HG03039 (cell line): Measurements from ENCODE around the gene PPP6R2.
"Not testable (repeated sequence)": the region's sequence is repeated elsewhere in the genome, so short reads cannot be mapped to it uniquely, and the experiment has no call there.

ENCODE experiments used
- ATAC-seq: cut with Tn5 transposase; IDR thresholded peaks from one replicate; pipeline ENCODE4 v1.9.1; 2021; ENCODE audit warnings: mild to moderate bottlenecking, moderate library complexity; ENCODE audit not compliant: unreplicated experiment

The PPP6R2 gene

DNA sequence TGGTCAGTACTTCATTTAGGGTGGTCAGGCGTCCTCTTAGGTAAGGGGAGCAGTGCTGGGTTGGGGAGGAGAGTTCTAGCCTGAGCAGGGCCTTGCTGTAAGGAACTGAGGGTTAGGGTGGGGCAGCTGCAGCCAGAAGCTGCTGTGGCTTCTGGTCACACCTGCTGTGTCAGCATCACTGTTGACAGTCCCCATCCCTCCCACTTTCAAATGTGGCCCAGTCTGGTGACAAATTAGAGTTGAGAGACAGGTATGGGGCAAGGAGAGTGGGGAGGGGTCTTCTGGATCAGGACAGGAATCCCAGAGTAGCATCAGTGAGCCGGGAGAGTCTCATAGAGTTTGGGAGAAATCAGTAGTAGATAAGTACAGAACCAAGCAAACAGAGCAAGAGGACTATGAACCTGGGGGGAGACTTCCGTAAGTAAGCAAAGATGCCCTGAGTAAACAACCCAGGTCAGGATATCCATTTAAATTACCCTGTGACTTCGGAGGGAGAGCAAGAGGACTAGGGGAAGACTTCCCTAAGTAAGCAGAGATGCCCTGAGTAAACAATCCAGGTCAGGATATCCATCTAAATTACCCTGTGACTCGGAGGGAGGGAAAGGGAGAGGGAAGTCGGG lies 53.7 kb downstream of the PPP6R2 start:
- no peak for ATAC-seq

DNA sequence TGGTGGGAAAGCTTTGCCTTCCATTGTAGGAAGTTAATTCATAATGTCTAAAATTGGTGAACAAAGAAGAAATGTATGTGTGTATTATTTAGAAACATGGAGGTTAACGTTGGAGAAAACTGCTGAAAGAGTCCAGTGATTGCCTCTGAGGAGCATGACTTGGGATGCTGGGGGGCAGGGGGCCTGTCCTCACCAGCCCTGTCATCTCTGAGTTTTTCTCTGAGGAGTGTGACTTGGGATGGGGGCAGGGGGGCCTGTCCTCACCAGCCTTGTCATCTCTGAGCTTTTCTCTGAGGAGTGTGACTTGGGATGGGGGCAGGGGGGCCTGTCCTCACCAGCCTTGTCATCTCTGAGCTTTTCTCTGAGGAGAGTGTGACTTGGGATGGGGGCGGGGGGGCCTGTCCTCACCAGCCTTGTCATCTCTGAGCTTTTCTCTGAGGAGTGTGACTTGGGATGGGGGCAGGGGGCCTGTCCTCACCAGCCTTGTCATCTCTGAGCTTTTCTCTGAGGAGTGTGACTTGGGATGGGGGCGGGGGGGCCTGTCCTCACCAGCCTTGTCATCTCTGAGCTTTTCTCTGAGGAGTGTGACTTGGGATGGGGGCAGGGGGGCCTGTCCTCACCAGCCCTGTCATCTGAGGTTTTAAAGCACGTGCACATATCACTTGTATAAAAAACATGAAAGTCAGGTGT lies 54.4 kb downstream of the PPP6R2 start:
- not testable (repeated sequence) for ATAC-seq

DNA sequence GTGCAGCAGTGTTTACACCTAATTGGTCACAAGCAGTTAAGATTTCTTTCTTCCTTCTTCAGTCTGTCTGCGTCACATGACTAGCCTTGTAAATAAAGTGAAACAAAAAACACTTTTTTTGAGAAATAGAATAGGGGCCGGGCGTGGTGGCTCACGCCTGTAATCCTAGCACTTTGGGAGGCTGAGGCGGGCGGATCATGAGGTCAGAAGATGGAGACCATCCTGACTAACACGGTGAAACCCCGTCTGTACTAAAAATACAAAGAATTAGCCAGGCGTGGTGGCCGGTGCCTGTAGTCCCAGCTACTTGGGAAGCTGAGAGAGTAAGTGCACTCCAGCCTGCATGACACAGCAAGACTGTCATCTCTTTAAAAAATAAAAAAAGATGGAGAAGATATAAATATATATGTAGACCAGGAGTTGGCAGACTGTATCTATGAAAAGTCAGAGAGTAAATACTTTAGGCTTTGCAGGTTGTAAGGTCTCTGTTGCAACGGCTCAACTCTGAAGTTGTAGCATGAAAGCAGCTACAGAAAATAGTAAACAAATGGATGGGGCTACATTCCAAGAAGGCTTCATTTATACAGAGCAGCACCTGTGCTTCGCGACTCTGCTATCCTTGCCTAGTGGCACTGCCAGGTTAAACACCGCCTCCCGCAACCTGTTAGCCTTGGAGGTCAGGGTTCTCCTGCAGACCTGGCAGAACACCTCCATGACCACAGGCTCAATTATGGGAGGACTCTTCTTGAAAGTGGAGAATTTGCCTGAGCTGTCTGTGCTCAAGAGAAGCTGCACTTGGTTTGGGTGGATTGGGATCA lies 55.9 kb downstream of the PPP6R2 start:
- ATAC-seq = no peak

DNA sequence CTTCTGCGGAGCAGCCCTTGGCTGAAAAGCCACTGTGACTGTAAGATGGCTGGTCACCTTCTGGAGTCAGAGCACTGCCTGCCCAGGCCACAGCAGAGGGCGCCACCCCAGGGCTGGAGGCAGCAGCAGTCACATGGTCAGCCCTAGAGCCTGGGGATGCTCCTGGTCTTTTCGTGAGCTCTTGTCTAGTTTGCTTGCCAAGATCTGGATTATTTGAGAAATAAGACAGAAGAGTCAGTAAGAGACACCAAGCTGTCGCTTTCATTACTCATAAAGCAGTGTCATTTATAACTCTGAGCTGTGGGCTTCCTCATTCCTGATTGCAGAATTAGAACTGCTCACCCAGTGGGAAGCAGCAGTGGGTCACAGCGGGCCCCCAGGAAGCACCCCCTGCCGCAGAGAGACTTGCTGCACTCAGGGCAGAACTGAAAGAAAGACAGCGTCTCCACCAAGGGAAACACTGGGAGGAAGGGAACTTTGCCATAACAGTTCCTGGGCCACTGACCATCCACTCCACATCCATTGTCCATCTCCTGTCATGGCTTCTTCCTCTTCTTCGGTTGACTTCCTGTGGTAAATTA lies 56.7 kb downstream of the PPP6R2 start:
- ATAC-seq = no peak

DNA sequence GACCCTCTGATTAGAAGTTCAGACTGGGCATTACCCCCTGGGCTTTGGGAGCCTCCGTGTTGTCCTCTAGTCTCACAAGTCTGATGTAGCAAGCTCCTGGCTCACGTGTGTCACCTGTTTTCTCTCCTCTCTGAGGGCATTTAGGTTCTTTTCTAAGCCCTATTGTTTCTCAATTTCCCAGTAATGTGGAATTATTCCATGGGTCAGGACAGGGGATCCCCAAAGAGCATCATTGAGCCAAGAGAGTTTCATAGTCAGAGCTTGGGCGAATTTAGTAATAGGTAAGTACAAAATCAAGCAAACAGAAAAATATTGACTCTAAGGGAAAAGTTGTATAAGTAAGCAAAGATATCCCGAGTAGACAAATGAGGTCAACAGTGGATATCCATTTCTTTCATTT lies 57.3 kb downstream of the PPP6R2 start:
- ATAC-seq = no peak

DNA sequence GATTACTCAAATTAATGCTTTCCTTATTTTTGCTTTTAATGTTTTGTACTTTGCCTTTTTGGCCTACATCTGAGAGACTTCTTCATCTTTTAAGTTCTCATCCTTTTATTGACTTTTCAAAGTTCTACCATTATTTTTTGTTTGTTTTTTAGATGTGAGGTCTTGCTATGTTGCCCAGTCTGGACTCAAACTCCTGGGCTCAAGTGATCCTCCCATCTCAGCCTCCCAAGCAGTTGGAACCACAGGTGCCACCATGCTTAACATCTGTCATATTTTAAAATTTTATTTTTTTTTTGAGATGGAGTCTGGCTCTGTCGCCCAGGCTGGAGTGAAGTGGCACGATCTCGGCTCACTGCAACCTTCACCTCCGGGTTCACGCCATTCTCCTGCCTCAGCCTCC lies 57.8 kb downstream of the PPP6R2 start:
- ATAC-seq = no peak

DNA sequence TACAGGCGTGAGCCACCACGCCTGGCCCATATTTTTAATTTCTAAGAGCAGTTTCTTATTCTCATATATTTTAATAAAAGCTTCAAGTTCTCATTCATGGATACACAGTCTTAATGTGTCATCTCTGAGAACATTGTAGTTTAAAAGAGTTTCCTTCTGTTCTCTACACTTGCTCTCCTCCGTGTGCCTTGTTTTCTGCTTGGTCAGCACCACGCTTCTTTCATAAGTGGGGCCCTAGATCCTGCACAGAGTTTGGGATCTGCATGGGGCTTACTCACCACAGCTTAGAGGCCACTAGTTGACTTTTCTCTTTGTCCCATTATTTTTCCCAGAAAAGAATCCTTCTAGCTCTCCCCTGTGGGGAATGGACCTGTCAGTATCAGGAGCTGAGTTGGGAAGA lies 58.8 kb downstream of the PPP6R2 start:
- ATAC-seq = no peak

DNA sequence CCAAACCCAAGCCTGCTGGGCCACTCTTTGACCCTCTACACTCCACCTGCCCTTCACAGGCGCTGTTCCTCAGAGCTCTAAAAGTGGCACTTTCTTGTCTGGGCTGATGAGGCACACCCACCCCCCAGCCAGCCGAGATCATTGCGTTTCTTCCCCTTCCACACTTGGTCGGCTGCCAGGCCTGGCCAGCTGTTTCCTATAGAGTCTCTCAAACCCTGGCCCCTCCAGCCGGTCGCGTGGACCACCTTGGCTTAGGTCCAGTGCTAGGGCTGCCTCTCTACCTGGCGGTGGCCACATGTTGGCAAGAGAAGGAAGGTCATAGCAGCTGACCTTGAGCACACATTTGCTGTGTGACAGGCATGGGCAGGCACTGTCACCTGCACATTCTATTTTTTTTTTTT lies 60.6 kb downstream of the PPP6R2 start:
- ATAC-seq = no peak

DNA sequence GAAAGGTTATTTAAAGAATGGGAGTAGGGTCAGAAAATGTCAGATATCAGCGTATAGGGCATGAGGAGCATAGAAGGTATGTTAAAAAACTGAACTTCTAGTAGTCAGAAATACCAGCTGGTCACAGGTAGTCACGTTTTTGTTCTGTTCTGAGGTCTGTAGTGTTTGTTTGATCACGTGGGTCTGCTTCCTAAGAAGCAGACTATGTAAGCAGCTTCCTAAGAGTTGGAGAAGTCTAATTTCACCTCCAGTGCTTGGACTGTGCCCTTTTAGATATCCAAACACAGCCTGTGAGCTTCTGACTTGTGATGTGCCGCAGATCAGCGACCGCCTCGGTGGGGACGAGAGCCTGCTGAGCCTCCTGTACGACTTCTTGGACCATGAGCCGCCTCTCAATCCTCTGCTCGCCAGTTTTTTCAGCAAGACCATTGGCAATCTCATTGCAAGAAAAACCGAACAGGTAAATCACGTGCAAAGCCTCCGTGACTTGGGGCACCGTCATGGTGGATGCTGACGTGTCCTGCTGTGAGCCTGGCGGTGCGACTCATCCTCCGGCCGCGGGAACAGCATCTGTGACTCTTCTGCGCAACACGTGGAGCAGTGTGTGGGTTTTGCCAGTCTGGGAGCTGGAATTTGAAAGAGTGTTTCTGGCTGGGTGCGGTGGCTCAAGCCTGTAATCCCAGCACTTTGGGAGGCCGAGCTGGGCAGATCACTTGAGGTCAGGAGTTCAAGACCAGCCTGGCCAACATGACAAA lies 63.5 kb downstream of the PPP6R2 start:
- ATAC-seq = no peak

DNA sequence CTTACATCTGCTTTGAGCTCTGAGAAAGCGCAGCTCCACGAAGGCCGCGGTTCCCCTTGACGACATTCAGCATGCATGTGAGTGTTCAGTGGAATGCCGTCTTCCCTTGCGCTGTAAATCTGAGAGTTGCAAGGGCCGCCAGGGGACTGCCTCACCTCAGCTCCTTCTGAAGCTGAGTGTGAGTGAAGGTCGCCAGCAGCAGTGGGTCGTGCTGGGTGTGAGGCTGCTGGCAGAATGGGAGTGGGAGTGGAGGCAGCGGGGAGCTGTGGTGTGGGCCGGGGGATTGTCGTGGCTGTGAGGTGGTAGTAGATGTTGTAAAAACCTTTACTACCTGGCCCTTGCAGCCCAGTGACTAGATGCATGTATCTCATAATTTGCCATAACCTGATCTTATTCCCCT lies 65.2 kb downstream of the PPP6R2 start:
- no peak for ATAC-seq

DNA sequence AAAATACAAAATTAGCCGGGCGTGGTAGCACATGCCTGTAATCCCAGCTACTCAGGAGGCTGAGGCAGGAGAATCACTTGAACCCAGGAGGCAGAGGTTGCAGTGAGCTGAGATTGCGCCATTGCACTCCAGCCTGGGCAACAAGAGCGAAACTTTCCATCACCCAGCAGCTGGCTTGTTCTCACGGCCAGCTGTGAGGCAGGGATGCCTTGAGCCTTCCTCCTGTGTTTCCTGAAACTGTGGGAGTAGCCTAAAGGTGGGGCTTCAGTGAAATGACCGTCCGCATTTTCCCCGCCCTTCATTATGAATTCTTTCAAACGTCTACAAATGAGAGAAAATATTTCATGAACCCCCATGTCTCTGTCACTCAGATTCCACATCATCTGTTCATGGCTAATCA lies 65.8 kb downstream of the PPP6R2 start:
- not testable (repeated sequence) for ATAC-seq

DNA sequence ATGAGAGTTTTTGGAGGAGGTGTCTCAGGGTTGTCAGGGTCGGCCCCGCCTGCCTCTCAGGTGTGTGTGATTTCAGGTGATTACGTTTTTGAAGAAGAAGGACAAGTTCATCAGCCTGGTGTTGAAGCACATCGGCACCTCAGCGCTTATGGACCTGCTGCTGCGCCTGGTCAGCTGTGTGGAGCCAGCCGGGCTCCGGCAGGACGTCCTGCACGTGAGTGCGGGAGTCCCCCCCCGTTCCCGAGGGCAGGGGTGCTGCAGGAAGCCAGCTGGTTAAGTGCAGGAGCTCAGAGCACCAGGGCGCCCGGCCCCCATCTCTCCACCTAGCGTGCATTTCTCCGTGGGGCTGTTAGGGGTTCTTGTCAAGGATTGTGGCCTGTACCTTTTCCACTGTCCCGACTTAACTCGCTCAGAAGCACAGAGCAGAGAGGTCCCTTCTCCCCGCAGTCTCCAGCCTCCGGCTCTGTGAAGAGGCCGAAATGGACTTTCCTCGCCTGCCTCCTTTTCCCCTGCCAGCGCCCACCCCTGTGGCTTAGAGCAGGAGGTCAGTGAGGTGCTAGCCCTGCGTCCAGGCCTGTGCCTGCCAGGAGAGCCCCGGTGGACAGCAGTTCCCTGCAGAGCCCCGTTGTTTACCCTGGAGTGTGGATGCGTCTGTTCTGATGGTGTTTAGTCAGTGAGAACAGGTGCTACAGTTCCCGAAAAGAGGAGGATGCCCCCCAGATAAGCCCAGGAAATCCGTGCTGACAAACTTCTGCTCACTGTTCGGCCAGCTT lies 71.5 kb downstream of the PPP6R2 start:
- ATAC-seq = no peak

DNA sequence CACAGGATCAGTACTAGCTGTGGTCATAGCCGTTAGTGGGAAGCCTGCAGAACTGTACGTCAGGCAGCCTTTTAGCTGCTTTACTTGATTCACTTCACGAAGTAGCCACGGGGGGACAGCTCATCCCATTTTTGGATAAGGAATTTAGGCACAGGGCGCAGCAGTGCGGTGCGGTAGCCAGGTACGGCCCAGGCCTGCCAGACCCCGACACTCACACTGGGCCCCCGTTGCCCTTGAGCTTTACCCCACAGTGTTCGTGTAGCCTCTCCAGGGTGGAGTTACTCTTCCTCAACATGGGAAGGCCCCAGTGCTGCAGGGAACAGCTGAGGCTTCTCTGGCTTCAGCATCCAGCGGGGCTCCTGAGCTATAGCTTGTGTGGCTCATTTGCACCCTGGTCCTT lies 72.3 kb downstream of the PPP6R2 start:
- ATAC-seq = no peak

DNA sequence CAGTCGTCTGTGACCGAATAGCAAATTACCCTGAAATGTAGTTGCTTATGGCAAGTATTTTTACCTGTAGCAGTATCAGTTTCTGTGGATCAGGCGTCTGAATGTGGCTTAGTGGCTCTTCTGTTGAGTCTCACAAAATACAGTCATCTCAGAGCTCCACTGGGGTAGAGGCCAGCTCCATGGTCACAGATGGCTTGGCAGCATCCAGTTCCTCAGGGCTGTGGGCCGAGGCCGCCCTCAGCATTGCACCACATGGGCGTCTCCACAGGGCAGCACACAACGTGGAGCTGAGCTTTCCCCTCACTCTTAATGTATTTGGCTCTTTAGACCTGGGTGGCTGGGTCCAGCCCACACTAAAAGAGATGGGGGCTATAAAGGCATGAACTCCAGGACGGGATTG lies 73.9 kb downstream of the PPP6R2 start:
- no peak for ATAC-seq

DNA sequence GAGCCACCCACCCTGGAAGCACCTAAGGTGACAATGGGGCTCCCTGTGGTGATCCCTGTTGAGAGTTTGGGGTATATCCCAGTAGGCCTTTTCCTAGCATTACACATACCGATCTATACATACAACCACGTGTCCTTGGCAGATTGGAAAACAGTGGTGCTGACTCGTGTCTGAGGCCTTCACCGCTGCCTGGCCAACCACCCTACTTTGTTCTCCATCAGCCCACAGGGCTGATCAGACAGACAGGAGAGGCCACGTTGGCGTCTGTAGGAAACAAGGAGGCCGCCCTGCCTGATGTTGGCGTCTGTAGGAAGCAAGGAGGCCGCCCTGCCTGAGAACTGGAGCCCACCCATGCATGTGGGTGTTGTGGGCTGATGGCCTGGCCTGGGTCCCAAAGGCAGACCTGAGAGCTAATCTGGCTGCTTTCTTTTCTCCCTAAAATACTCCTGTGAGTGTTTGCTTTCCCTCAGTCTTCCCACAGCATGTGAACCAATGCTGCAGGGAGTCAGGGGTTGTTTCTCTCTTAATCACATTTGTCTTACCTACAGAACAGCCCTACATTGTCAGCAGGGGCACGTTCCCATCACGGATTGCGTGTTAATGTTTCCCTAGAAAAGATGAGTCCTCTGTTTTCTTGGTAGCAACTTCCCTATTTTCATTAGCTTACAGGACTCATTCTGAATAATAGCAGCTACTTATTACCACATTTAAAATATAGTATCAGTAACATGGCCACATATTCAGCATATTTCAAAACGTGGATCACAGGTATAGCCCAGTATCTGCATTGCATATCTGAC lies 74.5 kb downstream of the PPP6R2 start:
- ATAC-seq = no peak

DNA sequence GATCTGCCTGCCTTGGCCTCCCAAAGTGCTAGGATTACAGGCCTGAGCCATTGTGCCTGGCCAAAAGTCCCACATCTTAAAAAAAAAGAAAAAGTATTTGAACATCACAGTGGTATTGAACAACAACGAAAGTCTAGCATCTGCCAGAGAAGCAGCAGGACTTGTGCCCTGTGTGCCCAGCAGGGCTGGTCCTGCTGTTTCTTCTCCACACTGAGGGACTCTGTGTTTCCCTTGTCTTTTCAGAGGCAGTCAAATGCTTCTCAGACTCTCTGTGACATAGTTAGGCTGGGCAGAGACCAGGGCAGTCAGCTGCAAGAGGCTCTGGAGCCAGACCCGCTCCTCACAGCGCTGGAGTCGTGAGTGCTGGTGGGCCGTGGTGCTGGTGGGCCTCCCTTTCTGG lies 75.5 kb downstream of the PPP6R2 start:
- ATAC-seq = no peak

DNA sequence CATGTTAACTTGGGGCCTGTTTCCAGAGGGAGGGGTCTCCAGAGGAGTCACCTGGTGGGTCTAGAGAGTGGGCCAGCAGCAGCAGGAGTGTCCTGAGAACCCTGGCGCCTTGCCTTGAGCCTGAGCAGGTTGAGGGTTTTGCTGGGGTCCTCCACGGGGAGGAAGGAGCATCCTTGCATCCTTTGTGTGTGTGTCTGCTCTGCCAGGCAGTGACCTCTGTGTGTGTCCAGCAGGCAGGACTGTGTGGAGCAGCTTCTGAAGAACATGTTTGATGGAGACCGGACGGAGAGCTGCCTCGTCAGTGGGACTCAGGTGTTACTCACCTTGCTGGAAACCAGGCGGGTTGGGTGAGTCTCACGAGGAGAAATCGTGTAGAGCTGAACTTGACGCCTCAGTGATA lies 76.0 kb downstream of the PPP6R2 start:
- no peak for ATAC-seq

DNA sequence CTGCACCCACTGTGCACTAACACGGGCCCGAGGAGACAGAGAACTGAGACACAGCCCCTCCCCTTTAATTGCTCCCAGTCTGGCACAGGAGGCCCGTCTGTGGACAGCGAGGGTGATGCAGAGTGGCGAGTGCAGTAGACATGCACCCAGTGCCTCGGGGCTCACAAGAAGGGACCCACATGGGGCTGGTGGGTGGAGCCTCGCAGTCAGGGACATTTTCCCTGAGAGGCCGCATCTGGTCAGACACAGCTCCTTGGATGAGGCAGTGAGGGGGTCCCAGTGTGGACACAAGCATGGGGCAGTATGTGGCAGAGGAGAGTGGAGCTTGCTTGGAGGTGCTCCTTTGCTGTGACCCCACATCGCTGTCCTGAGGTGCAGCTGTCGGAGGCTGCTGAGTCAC lies 76.9 kb downstream of the PPP6R2 start:
- no peak for ATAC-seq

DNA sequence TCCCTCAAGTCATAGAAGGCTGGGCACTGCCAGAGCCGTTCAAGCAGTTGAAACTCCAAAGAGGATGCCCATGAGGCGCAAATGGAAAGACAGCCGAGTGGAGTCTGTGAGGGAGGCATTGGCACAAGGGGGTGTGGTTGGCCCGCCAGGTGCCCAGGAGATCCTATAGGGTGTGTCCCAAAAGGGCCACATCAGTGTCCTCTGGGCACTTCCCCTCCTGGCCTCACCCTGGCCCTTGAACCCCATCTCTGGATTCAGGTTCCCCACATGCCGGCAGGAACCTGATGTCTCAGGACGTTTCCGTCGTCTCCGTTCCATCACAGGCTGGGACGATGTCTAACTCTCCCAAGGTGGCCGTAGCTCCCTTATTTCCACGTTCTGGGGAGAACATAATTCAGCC lies 77.5 kb downstream of the PPP6R2 start:
- ATAC-seq = no peak
